OCI-LY7 (cell line): ENCODE measurements around the gene PALS1. TPM values are rescaled to one million over a fixed set of nuclear protein-coding genes. Genes with fewer than 3 reads are reported as not detected.

ENCODE experiments used
- BruUV-seq: library from RNA; stranded (reverse); fragments of 400-500 nt; replicated peaks from 2 replicates; lab custom pipeline; 2021; lab: Mats Ljungman, UMichigan
- CTCF ChIA-PET: fragments of 300-600 bp; sonication (Branson Sonifier 250); formaldehyde crosslinking; loops from one replicate; lab custom pipeline; 2022; ENCODE audit warnings: antibody characterized with exemption; ENCODE audit not compliant: unreplicated experiment; lab: Charles Lee
- POLR2A ChIA-PET: fragments of 300-600 bp; sonication (Branson Sonifier 250); formaldehyde crosslinking; loops from one replicate; lab custom pipeline; 2022; ENCODE audit warnings: antibody characterized with exemption; lab: Charles Lee
- DNase-seq: peaks from one replicate; pipeline ENCODE4 v3.0.0-alpha.2; 2015; ENCODE audit warnings: low spot score
- H2AFZ ChIP-seq: fragments of 200-600 bp; sonication (generic), shearing (Covaris generic); 2 replicates; pipeline ENCODE4 v1.6.1; 2014; ENCODE audit warnings: mild to moderate bottlenecking, antibody characterized with exemption, low read length, moderate library complexity
- H3K27ac ChIP-seq: fragments of 200-600 bp; sonication (generic); 2 replicates; pipeline ENCODE4 v1.5.1; 2014; ENCODE audit warnings: mixed run types, low read depth, mild to moderate bottlenecking, moderate library complexity, low read length, inconsistent platforms; ENCODE audit not compliant: poor library complexity, severe bottlenecking
- H3K36me3 ChIP-seq: fragments of 200-600 bp; sonication (generic); 2 replicates; pipeline ENCODE4 v1.6.1; 2014; ENCODE audit warnings: mild to moderate bottlenecking, antibody characterized with exemption, low read length, moderate library complexity, mixed read lengths; ENCODE audit not compliant: insufficient read depth
- H3K4me1 ChIP-seq: fragments of 200-600 bp; sonication (generic); 2 replicates; pipeline ENCODE4 v1.5.1; 2014; ENCODE audit warnings: mild to moderate bottlenecking, low read length; ENCODE audit not compliant: insufficient read depth, poor library complexity, severe bottlenecking
- H3K4me2 ChIP-seq: fragments of 200-600 bp; sonication (generic); 2 replicates; pipeline ENCODE4 v1.6.1; 2014; ENCODE audit warnings: mild to moderate bottlenecking, low read length
- H3K4me3 ChIP-seq: fragments of 200-600 bp; sonication (generic); 2 replicates; pipeline ENCODE4 v1.5.1; 2014; ENCODE audit warnings: mild to moderate bottlenecking, low read depth, low read length; ENCODE audit not compliant: poor library complexity, severe bottlenecking
- H3K79me2 ChIP-seq: fragments of 200-600 bp; sonication (generic); 2 replicates; pipeline ENCODE4 v1.6.1; 2016; ENCODE audit warnings: low read depth, mild to moderate bottlenecking, low read length, moderate library complexity, mixed read lengths; ENCODE audit not compliant: insufficient read depth
- H3K9me2 ChIP-seq: fragments of 200-600 bp; sonication (generic); 2 replicates; pipeline ENCODE4 v1.6.1; 2016; ENCODE audit warnings: mild to moderate bottlenecking, low read length, mixed read lengths; ENCODE audit not compliant: insufficient read depth
- H3K9me3 ChIP-seq: fragments of 200-600 bp; sonication (generic); 2 replicates; pipeline ENCODE4 v1.6.1; 2014; ENCODE audit warnings: mild to moderate bottlenecking, mixed run types, low read length, mixed read lengths
- H4K20me1 ChIP-seq: fragments of 200-600 bp; sonication (generic); 2 replicates; pipeline ENCODE4 v1.6.1; 2014; ENCODE audit warnings: mild to moderate bottlenecking, antibody characterized with exemption, low read length, moderate library complexity, mixed read lengths; ENCODE audit not compliant: insufficient read depth
- EZH2phosphoT487 ChIP-seq: fragments of 200-600 bp; sonication (generic); IDR thresholded peaks from 2 replicates; pipeline ENCODE4 v1.6.1; 2018; ENCODE audit warnings: low read depth, borderline replicate concordance, mild to moderate bottlenecking, mixed run types, antibody characterized with exemption, low read length, moderate library complexity, mixed read lengths
- intact Hi-C: fragments of 100-400 bp; cut with micrococcal nuclease; formaldehyde crosslinking; loops from one replicate; pipeline ENCODE4 v1.10.0; 2022; ENCODE audit not compliant: unreplicated experiment
- total RNA-seq, 2 experiments: library from RNA; depleted of rRNA in 1 of 2; stranded (reverse); fragments of >200 nt in 1 of 2; shearing (Covaris generic) in 1 of 2; gene quantifications; 2 replicates each; pipeline ENCODE4 v1.2.3, GENCODE V29; 2014 to 2022
- TF ChIP-seq, protein P1 (sequence below): fragments of 200-600 bp; sonication (generic); conservative IDR thresholded peaks from 2 replicates; pipeline ENCODE4 v1.5.1; 2014; ENCODE audit warnings: mild to moderate bottlenecking, antibody characterized with exemption, low read length, moderate library complexity, mixed read lengths

Gene PALS1
- total RNA-seq, 2 experiments from 2014 or later: 14.1 to 19.6 TPM

DNA sequence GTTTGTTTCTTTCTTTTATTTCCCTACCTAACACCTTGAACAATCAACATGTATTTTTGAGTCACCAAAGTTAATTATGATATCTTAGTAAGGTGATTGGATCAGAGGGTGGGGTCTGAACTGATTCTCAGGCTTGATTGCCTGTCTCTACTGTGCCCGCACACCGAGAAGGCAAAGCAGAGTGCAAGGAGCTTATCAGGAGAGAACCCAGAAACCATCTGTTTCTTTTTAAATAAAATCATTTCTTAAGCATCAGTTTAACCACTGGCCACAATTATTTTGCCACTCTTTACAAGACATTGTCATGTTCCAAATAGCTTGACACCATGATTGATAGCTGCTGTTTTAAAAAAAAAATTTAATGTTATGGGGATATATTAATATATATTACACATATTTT is 48.9 kb upstream of the PALS1 start:
- ChIA-PET CTCF (no interaction called here), POLR2A (interaction anchor here (0.5 to 0.8 kb wide), 4 partner anchors 21 to 192 kb away, joined by 3 to 4 read pairs (median 4); no protein-coding TSS in a partner anchor)
- Histone ChIP-seq H3K4me3 (no peak overlapping the region), H4K20me1 (no peaks in the 10 kb centered on the region), H2AFZ (no peak overlapping the region), H3K9me3 (no peaks in the 10 kb centered on the region), H3K4me2 (no peak overlapping the region), H3K27ac (no peak overlapping the region), H3K79me2 (no peaks in the 10 kb centered on the region), H3K4me1 (no peaks in the 10 kb centered on the region), H3K9me2 (no peaks in the 10 kb centered on the region), H3K36me3 (no peaks in the 10 kb centered on the region)
- intact Hi-C loops: no loop called here
- TF ChIP-seq, protein P1, sequence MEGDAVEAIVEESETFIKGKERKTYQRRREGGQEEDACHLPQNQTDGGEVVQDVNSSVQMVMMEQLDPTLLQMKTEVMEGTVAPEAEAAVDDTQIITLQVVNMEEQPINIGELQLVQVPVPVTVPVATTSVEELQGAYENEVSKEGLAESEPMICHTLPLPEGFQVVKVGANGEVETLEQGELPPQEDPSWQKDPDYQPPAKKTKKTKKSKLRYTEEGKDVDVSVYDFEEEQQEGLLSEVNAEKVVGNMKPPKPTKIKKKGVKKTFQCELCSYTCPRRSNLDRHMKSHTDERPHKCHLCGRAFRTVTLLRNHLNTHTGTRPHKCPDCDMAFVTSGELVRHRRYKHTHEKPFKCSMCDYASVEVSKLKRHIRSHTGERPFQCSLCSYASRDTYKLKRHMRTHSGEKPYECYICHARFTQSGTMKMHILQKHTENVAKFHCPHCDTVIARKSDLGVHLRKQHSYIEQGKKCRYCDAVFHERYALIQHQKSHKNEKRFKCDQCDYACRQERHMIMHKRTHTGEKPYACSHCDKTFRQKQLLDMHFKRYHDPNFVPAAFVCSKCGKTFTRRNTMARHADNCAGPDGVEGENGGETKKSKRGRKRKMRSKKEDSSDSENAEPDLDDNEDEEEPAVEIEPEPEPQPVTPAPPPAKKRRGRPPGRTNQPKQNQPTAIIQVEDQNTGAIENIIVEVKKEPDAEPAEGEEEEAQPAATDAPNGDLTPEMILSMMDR: no peak
- TF ChIP-seq EZH2phosphoT487: no peak
- DNase-seq: no peak
- no TSS peak for BruUV-seq

DNA sequence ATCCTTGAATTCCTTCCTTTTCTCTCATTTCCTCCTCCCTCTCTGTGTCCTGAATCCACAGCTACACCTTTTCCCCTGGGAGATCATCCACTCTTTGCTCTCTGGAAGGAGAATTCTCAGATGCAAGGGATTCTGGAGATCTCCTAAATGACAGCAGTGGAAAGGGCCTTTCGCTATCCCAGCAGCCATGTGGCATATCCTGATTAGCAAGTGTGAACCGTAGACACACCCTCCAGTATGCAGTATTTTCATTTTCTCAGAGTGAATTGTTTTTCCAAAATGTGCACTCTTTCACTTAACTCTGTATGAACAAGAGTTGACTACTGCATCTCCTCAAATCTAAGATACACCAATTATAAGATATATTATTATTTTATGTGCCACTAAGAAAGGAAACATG is 46.0 kb upstream of the PALS1 start:
- no peaks in the 10 kb centered on the region for H3K9me3 ChIP-seq
- no peaks in the 10 kb centered on the region for H3K4me1 ChIP-seq
- H3K4me3 ChIP-seq: no peak overlapping the region
- no peaks in the 10 kb centered on the region for H3K36me3 ChIP-seq
- H2AFZ ChIP-seq: no peak overlapping the region
- no peaks in the 10 kb centered on the region for H3K79me2 ChIP-seq
- H3K4me2 ChIP-seq: no peak overlapping the region
- no peak for DNase-seq
- BruUV-seq: no TSS peak
- POLR2A ChIA-PET: no interaction called here
- CTCF ChIA-PET: no interaction called here
- intact Hi-C loops: no loop called here
- no peaks in the 10 kb centered on the region for H4K20me1 ChIP-seq
- no peak for TF ChIP-seq EZH2phosphoT487
- TF ChIP-seq, protein P1: no peak
- no peak overlapping the region for H3K27ac ChIP-seq
- H3K9me2 ChIP-seq: no peaks in the 10 kb centered on the region

DNA sequence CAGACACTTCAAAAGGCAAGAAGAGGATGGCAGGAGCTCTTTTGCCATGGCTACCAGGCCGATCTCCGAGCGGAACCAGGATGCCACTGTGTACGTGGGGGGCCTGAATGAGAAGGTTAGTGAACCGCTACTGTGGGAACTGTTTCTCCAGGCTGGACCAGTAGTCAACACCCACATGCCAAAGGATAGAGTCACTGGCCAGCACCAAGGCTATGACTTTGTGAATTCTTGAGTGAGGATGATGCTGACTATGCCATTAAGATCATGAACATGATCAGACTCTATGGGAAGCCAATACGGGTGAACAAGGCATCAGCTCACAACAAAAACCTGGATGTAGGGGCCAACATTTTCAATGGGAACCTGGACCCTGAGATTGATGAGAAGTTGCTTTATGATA is 42.2 kb upstream of the PALS1 start:
- CTCF ChIA-PET: no interaction called here
- Histone ChIP-seq H3K27ac (no peak overlapping the region), H3K4me2 (no peak overlapping the region), H3K9me2 (no peaks in the 10 kb centered on the region), H3K4me1 (no peaks in the 10 kb centered on the region), H3K79me2 (no peaks in the 10 kb centered on the region), H4K20me1 (no peaks in the 10 kb centered on the region), H3K9me3 (no peaks in the 10 kb centered on the region), H3K36me3 (no peaks in the 10 kb centered on the region), H3K4me3 (no peak overlapping the region), H2AFZ (no peak overlapping the region)
- POLR2A ChIA-PET: no interaction called here
- intact Hi-C loops: no loop called here
- no peak for DNase-seq
- TF ChIP-seq, protein P1: no peak
- no peak for TF ChIP-seq EZH2phosphoT487
- BruUV-seq: no TSS peak
